ENCODE data around the gene PDCD1.
"Not testable (repeated sequence)": the region's sequence is repeated elsewhere in the genome, so short reads cannot be mapped to it uniquely, and the experiment has no call there.

The PDCD1 gene

DNA sequence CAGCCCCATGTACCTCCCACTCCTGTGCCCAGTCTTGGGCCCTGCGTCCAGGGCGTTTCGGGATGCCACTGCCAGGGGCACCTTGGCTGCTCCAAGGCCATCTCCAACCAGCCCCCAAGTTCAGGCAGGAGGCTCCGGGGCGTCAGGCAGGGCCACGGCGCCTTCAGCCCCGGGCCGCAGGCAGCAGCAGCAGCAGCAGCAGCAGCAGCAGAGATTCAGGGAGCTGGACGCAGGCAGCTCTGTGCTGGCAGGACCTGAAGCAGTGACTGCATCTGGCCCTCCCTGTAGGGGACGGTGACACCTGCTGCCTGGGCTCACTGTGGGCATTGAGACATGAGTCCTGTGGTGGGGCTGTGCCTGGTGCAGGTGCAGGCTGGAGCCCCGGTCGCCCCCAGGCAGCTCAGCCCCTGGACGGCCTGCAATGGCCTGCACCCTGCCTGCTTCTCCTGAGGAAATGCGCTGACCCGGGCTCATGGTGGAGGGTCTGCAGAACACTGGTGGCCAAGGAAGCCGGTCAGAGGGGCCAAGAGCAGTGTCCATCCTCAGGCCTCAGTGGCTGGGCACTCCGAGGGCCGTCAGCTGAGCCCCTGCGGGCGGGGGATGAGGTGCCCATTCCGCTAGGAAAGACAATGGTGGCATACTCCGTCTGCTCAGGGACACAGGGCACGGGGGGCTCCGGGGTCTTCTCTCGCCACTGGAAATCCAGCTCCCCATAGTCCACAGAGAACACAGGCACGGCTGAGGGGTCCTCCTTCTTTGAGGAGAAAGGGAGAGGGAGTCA lies 8.0 kb downstream of the PDCD1 start:
- no peak for DNase-seq

DNA sequence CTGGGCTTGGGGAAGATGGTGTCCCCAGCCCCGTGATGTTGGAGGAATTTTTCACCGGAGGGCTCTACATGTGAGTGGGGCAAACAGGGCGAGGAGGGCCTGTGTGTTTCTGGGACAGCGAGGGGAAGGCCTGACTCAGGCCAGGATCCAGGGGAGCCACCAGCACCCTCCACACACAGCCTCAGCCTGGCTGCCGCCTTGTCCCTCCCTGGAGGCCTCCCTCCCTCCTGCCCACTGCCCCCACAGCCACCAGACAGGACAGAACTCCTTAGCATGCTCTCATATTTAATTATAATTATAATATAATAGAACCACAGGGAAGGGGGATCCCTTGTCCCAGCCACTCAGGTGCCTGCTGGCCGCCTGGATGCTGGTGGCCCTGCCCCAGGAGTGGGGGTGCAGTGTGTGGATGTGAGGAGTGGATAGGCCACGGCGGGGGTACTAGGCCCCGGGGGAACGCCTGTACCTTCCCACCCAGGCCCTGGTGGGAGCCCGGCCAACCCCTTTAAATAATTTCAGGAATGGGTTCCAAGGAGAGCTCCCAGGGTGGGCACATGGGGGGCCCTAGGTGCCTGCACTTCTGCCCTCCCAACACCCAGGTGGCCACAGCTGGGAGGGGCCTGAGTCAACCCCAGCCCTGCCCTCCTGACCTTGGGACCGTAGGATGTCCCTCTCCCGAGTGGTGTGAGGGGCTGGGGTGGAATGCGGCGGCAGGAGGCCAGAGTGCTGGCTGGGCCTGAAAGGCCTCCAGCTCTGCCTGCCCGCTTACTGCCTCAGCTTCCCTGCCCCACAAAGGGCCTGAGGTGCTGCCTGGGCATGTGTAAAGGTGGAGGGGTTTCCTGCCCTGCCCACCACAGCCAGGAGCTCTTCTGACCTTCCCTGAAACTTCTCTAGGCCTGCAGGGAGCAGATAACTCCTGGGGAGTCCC lies 8.8 kb downstream of the PDCD1 start:
- no peak for DNase-seq

DNA sequence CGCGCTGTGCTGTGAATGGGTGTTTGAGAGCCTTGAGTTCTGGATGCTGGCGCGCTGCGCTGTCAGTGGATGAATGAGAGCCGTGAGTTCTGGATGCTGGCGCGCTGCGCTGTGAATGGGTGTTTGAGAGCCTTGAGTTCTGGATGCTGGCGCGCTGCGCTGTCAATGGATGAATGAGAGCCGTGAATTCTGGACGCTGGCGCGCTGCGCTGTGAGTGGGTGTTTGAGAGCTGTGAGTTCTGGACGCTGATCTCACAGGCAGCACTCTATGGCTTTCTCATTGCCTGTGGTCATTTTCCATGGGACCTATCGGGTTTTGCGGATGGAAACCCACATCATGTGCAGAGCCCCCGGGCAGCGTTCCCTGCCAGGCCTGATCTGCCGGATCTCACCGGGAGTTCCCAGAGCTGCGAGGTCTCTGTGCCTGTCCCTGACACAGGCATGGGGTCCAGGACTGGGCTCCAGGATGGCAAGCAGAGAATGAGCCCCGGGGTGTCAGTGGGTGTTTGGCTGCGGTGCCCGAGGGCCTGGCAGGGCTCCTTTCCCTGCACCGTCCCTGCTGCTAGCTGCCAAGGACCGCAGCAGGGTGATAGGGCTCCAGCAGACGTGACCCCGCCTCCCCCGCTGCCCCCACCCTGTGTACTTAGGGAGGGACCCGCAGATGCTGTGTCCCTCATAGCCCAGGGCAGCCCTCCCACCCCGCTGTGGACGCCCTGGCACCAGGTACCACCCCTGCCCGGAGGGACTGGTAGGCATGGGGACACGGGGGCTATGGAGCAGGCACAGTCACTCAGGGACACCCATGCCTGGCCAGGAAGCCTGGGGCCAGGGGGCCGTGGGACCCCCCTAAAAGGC lies 9.7 kb downstream of the PDCD1 start:
- DNase-seq: no peak

DNA sequence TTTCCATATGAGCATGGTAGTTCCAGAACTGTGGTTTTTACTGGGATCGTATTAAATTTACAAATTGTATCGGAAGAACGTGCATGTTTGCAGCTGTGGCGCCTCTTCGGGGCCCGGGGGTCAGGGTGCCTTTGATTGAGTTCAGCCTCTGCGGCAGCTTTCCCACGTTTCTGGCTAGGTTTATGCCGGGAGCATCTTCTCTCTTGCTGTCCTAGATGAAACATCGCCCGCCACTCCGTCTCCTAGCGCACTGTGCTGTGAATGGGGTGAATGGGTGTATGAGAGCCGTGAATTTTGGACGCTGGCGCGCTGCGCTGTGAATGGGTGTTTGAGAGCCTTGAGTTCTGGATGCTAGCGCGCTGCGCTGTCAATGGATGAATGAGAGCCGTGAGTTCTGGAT lies 12.3 kb downstream of the PDCD1 start:
- DNase-seq: no peak

DNA sequence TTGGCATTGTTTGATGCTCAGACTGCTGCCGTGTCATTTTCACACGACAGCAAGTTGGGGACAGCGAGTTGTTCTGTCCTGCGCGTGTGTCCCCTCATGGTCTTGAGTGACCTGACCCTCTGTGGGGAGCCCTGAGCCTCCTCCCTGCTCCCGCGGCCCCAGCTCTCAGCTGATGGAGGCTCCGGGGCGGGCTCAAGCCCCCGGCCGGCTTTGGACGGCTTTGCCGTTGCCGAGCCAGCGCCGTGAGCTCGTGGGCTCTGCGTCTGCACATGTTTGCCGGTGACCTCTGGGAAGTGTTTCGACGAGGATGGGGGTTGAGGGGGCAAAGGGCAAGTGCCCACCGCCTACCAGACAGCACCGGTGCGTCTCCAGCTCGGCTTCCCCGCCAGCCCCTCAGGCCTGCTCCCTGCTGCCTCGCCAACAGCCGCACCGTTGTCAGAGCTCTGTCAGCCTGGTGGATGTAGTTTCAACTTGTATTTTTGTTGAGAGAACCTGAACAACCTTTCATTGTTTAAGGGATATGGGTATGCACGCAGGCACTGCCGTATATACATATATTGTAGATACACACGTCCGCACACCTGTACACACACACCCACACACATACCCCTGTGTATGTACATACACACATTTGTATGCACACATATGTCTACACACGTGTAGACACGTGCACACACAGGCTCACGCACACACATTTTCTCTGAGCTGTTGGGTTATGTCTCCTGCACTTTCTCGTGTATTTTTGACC lies 13.7 kb downstream of the PDCD1 start:
- DNase-seq: no peak

DNA sequence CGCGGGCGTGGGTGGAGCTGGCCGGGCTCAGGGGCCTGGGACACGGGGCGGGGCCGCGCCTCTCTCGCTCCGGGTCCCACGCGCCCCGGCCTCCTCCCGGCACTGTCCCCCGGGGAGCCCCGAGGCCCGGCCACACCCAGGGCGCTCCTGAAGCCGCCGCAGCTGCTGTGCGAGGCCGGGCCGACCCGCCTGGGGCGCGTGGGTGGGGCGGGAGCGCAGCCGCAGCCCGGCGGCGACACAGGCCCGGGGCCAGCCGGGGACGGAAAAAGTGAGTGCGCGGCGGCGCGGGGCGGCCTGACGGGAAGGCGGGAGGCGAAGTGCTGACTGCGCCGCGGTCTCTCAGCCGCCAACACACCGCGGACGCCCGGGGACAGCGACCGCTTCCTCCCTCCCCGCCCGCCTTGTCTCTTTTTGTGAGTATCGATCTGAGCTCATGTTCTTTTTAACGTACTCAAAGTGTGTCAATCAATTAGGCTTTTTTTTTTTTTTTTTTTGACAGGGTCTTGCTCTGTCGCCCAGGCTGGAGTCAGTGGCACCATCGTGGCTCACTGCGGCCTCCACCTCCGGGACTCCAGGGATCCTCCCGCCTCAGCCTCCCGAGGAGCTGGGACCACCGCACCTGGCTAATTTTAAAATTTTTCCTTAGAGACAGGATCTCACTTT lies 14.5 kb downstream of the PDCD1 start:
- peak; percentile 72 to 76 for DNase-seq

DNA sequence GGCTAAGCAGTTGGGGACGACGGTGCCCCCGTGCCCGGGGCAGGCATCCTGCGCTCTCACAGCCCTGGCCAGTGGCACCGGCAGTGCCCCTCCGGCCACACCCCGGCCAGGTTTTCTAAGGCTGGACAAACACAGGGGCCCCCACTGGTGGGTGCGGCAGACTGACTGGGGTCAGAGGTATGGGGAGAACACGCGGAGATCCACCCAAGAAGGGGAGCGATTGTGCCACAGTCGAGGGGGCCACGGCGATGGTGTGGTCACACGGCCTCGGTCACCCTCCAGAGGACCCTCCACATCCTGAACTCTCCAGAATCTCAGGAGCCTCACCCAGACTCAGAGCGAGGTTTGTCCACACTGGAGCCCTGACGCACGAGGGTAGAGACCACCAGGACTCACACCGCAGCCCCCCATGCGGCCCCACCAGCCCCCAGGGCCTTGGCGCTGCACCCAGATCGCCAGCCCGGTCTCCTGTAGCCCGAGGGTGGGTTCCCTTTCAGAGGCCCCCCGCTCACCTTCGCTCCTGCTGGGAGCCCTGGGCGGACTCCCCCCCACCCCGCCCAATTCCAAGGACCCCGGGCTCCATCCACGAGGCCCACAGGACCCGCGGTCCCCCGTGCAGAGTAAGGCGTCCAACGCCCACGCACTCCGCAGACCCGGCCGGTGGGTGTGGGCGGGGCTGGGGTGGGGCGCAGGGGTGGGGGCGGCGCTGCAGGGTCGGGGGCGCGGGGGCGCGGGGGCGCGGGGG lies 15.2 kb downstream of the PDCD1 start:
- DNase-seq: no peak

DNA sequence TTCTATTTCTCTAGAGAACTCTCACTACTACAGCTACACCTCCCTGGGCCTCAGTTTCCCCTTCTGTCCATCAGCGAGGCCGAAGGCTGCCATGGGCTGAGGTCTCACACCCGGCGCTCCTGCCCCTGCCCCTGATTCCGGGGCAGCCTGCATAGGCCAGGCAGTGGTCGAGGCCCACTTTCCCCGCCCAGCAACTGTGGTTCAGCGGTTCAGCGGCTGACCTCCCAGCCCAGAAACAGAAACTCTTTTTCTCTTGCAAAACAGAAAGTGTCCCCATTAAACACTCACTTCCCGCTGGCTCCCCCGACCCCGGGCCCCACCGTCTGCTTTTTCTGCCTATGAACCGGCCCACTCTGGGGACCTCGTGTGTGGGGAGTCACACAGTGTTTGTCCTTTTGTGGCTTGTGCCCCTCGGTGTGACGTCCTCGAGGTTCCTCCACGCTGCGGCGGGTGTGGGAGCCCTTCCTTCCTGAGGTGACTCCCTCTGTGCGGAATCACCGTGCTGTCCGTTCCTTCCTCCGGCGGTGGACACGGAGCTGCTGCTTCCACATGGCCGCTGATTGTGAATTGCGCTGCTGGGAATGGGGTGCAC lies 16.0 kb downstream of the PDCD1 start:
- DNase-seq: peak; percentile 57 to 70

DNA sequence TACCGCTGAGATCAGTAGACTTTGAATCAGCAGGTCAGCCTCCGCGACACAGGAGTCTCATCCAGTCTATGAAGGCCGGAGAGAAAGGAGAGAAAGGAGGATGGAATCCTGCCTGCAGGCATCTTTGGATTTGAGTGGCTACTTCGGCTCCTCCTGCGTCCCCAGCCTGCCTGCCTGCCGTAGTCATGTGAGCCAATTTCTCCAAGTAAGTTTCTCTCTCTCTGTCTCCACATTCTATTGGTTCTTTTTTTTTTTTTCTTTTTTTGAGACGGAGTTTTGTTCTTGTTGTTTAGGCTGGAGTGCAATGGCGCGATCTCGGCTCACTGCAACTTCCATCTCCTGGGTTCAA lies 16.7 kb downstream of the PDCD1 start:
- DNase-seq: no peak

DNA sequence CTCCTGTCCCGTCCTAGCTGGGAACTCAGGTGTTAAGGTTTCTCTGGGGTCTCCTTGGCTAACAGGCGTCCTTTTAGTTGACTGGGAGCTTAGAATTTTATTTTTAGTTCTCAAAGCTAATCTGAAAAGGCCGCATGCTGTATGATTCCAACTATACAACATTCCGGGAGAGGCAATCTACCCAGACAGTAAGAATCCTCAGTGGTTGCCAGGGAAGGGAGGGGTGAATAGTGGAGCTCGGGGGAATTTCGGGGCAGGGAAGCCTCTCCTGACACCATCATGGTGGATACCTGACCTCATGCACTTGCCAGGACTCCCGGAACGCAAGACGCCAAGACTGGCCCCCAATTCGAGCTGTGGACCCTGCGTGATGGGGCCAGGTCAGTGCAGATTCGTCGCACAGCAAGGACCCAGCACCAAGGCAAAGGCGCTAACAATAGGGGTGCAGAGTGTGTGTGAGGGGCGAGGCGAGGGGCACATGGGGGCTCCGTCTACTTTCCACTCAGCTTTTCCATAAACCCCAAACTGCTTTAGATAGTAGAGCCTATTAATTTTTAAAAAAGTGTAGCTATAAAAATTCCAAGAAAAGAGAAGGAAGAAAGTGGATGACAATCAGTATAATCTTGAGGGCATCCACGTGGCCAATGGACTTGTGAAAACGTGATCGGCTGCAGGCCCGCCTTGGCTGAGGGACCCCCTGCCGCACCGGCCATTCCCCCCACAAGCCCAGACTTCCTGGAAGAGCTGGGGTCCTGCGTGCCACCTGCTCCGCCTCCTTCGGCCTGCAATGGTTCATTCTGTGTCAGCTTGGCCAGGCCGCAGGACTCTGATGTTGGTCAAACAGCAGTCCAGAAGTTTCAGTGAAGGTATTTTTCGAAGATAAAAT lies 17.3 kb downstream of the PDCD1 start:
- no peak for DNase-seq

DNA sequence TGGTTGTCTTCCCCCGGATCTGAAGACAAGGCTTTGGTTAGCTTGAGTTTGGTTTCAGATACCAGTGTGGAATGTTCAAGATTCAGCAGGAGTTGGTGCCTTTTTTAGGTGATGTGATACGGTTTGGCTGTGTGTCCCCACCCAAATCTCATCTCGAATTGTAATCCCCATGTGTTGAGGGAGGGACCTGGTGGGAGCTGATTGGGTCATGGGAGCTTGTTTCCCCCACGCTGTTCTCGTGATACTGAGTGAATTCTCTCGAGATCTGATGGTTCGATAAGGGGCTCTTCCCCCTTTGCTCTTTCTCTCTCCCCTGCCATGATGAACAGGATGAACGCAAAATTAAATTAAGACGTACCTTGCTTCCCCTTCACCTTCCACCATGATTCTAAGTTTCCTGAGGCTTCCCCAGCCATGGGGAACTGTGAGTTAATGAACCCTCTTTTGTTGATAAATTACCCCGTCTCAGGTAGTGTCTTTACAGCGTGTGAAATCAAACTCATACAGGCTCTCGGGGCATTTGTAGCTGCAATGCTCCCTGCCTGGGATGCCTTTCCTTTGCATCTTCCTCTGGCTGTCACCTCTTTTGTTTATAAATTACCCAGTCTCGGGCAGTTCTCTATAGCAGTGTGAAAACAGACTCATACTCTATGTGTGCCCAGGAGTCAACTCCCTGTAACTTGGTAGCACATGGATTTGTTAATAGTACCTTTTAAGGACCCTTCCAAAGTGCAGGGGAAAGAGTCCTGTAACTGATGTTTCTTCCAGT lies 21.3 kb downstream of the PDCD1 start:
- no peak for DNase-seq

DNA sequence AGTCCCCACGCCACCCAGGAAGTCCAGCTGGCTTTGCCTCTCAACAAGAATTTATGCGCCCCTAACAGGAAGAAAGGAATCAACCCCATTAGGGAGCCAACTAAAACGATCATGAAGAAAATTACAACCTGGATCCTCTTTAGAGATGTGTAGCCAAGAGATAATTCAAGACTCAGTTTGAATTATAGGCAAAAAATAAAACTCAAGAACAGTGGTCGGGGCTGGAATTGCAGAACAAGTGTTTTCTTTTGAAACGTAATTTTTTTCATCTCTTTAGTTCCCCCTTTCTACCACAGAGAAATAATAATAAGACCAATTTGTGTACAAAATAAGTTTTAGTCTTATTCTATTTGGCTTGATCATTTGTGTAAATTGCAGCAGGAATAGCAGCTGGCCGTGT lies 22.4 kb downstream of the PDCD1 start:
- no peak for DNase-seq

DNA sequence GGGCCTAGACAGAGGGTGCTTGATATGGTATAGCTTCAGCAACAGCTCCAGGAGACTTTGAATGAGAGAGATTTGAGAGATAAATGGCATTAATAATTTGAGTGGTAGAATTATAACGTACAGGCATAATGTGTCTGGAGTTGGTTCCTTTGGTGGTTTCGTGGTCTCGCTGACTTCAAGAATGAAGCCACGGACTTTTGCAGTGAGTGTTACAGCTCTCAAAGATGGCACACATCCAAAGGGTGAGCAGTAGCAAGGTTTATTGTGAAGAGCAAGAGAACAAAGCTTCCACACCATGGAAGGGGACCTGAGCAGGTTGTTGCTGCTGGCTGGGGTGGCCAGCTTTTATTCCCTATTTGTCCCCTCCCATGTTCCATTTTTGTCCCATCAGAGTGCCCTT lies 23.1 kb downstream of the PDCD1 start:
- no peak for DNase-seq

DNA sequence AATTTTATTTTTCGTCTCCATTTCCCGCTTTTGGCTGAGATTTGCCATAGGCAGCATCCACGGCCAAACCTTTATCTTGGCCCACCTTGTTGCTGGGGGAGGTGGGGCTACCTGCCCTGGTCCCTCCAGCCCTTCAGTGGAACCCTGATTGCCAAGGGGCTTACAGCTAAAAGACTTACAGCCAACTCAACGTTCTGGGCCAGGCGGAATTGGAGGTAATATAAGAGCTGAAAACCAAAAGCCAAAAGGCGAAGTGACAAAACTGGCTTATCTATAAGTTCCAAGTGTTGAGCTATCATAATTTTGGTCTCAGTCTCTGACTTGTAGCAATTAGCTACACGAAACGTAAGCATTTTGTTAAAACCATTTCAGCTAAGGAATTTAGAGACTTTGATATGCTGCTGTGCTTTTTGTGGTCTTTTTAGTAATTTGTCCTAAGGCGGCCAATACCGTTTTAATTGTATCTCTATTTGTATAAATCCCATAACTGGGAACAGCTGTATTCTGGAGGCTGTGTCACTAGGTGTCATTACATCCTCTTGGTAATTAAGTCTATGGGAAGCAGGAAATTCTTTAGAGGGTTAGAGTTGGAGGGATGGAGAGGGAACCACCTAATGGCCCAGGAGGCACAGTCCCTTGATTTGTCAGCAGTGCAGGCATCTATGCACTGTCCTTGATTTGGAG lies 24.0 kb downstream of the PDCD1 start:
- DNase-seq: no peak

DNA sequence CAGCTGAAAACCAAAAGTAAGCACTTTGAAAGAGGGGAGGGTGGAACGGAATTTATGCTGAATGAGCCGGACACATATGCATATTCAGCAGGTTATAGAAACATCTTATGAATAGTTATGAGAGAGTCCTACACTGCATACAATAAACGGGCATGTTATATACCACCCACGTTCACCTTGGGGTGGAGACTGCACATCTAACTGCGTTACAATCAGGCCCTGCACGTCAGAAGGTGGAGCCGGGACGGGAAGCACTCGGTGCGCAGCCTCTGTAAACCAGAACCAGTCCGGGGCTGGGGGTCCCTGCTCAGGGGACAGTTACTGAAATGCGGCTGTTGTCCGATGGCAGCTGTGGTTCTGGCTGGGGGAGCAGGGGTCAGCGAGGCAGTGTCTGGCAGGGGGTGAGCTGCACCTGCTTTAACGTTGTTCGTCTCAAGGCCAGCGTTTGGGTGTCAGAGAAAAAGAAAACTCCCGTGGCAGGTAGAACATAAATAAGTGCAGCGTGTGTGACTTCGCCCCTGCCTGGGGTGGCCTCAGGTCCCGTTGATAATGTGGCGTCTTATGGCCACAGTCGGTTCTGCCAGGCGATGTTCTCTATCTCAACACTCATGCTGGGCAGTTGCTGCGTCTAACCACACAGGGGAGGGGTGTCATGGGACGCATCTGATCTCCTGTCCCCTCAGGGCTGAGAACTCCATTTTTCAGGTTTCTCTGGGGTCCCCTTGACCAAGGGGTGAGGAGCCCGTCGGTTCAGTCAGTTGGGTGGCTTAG lies 24.8 kb downstream of the PDCD1 start:
- DNase-seq: not testable (repeated sequence)

DNA sequence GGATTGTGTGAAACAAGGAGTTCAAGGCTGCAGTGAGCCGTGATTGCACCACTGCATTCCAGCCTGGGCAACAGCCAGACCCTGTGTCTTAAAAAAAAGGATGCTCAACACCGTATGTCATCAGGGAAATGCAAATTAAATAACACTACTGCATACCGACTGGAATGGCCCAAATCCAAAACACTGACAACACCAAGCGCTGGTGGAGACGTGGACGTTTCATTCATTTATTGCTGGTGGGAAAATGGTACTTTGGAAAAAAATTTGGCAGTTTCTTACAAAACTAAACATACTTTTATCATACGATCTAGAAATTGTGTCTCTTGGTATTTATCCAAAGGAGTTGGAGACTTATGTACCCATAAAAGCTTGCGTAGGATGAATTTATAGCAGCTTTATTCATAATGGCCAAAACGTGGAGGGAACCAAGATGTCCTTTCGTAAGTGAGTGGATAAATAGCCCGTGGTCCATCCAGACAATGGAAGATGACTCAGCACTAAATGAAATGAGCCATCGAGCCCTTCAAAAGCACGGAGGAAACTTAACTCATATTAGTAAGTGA lies 25.5 kb downstream of the PDCD1 start:
- no peak for DNase-seq

DNA sequence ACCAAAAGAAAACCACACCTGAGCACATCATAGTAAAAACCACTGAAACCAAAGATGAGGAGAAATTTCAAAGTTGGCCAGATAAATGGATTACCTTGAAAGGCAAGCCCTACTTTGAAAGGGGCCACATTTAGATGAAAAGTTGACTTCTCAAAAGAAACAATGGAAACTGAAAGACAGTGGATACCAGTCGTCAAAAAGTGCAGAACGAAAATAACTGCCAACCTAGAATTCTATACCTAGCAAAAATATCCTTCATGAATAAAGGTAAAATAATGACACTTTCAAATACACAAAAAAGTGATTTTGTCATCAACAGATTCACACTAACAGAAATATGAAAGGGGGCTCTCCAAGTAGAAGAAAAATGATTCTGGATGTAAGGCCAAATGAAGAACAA lies 31.3 kb downstream of the PDCD1 start:
- no peak for DNase-seq

Measured in CD4-positive, alpha-beta T cell treated with Interleukin-1 beta for 1 hour (primary cell).